ENCODE measurements around the gene PLPP2.

The PLPP2 gene

GRCh38 chr19:306151-306900, 15.1 kb upstream of the PLPP2 start:
- no peak overlapping the region for H3K9ac ChIP-seq (ENCODE audit: low read length in 2 of 2)
- peaks cover 11% of the 10 kb centered on the region for H3K4me1 ChIP-seq (ENCODE audit: control insufficient read depth, insufficient read depth, low read length)
- no peaks in the 10 kb centered on the region for H3K27me3 ChIP-seq (ENCODE audit: control insufficient read depth in 1 of 2, insufficient read depth in 2 of 2, low read length in 2 of 2)
- peaks cover 7 to 23% of the 10 kb centered on the region in 2 donors for H3K36me3 ChIP-seq (ENCODE audit: control insufficient read depth in 2 of 2, insufficient read depth in 2 of 2, low read length in 2 of 2)
- H3K27ac ChIP-seq (ENCODE audit: low read length), result no peak overlapping the region
- no peaks in the 10 kb centered on the region for H3K9me3 ChIP-seq (ENCODE audit: control insufficient read depth in 2 of 2, low read length in 2 of 2)
- H3K4me3 ChIP-seq (ENCODE audit: low read length in 2 of 2), result no peak overlapping the region

GRCh38 chr19:305240-306150, 14.3 kb upstream of the PLPP2 start:
- Histone ChIP-seq H3K9me3 (ENCODE audit: control insufficient read depth in 2 of 2, low read length in 2 of 2) (no peaks in the 10 kb centered on the region), H3K27me3 (ENCODE audit: control insufficient read depth in 1 of 2, insufficient read depth in 2 of 2, low read length in 2 of 2) (no peaks in the 10 kb centered on the region), H3K36me3 (ENCODE audit: control insufficient read depth in 2 of 2, insufficient read depth in 2 of 2, low read length in 2 of 2) (peaks cover 4 to 18% of the 10 kb centered on the region in 2 donors)

GRCh38 chr19:296476-297225, 5.4 kb upstream of the PLPP2 start:
- Histone ChIP-seq H3K36me3 (ENCODE audit: control insufficient read depth in 2 of 2, insufficient read depth in 2 of 2, low read length in 2 of 2) (no peaks in the 10 kb centered on the region), H3K27me3 (ENCODE audit: control insufficient read depth in 1 of 2, insufficient read depth in 2 of 2, low read length in 2 of 2) (peaks cover 29 to 33% of the 10 kb centered on the region in 2 donors), H3K9me3 (ENCODE audit: control insufficient read depth in 2 of 2, low read length in 2 of 2) (no peaks in the 10 kb centered on the region), H3K4me3 (ENCODE audit: low read length in 2 of 2) (no peak overlapping the region), H3K27ac (ENCODE audit: low read length) (no peak overlapping the region), H3K9ac (ENCODE audit: low read length in 2 of 2) (no peak overlapping the region), H3K4me1 (ENCODE audit: control insufficient read depth, insufficient read depth, low read length) (peaks cover 26% of the 10 kb centered on the region)

More at GRCh38 chr19:305240-306150, 14.3 kb upstream of the PLPP2 start:
- Histone ChIP-seq H3K4me3 (ENCODE audit: low read length in 2 of 2) (no peak overlapping the region), H3K9ac (ENCODE audit: low read length in 2 of 2) (no peak overlapping the region), H3K4me1 (ENCODE audit: control insufficient read depth, insufficient read depth, low read length) (peaks cover 10% of the 10 kb centered on the region), H3K27ac (ENCODE audit: low read length) (no peak overlapping the region)

- Histone ChIP-seq H3K9me3 (ENCODE audit: control insufficient read depth in 2 of 2, low read length in 2 of 2) (no peaks in the 10 kb centered on the region), H3K4me1 (ENCODE audit: control insufficient read depth, insufficient read depth, low read length) (peaks cover 29% of the 10 kb centered on the region), H3K36me3 (ENCODE audit: control insufficient read depth in 2 of 2, insufficient read depth in 2 of 2, low read length in 2 of 2) (no peaks in the 10 kb centered on the region), H3K9ac (ENCODE audit: low read length in 2 of 2) (no peak overlapping the region), H3K27me3 (ENCODE audit: control insufficient read depth in 1 of 2, insufficient read depth in 2 of 2, low read length in 2 of 2) (peaks cover 29 to 37% of the 10 kb centered on the region in 2 donors), H3K27ac (ENCODE audit: low read length) (no peak overlapping the region), H3K4me3 (ENCODE audit: low read length in 2 of 2) (no peak overlapping the region)
Observed at GRCh38 chr19:295687-296370, 4.6 kb upstream of the PLPP2 start.

GRCh38 chr19:294946-295686, 3.9 kb upstream of the PLPP2 start:
- peaks cover 32% of the 10 kb centered on the region for H3K4me1 ChIP-seq (ENCODE audit: control insufficient read depth, insufficient read depth, low read length)
- H3K27ac ChIP-seq (ENCODE audit: low read length), result no peak overlapping the region
- peak overlapping the region in 1 of 2 donors; percentile 5 for H3K9ac ChIP-seq (ENCODE audit: low read length in 2 of 2)
- H3K36me3 ChIP-seq (ENCODE audit: control insufficient read depth in 2 of 2, insufficient read depth in 2 of 2, low read length in 2 of 2), result no peaks in the 10 kb centered on the region
- H3K4me3 ChIP-seq (ENCODE audit: low read length in 2 of 2), result peak overlapping the region; percentile 43 to 58
- no peaks in the 10 kb centered on the region for H3K9me3 ChIP-seq (ENCODE audit: control insufficient read depth in 2 of 2, low read length in 2 of 2)
- H3K27me3 ChIP-seq (ENCODE audit: control insufficient read depth in 1 of 2, insufficient read depth in 2 of 2, low read length in 2 of 2), result peaks cover 29 to 45% of the 10 kb centered on the region in 2 donors

GRCh38 chr19:294341-294945, 3.2 kb upstream of the PLPP2 start:
- peak overlapping the region; percentile 43 to 58 for H3K4me3 ChIP-seq (ENCODE audit: low read length in 2 of 2)
- H3K27ac ChIP-seq (ENCODE audit: low read length), result no peak overlapping the region
- no peaks in the 10 kb centered on the region for H3K9me3 ChIP-seq (ENCODE audit: control insufficient read depth in 2 of 2, low read length in 2 of 2)
- H3K36me3 ChIP-seq (ENCODE audit: control insufficient read depth in 2 of 2, insufficient read depth in 2 of 2, low read length in 2 of 2), result no peaks in the 10 kb centered on the region
- no peak overlapping the region for H3K9ac ChIP-seq (ENCODE audit: low read length in 2 of 2)
- peaks cover 32% of the 10 kb centered on the region for H3K4me1 ChIP-seq (ENCODE audit: control insufficient read depth, insufficient read depth, low read length)
- peaks cover 29 to 49% of the 10 kb centered on the region in 2 donors for H3K27me3 ChIP-seq (ENCODE audit: control insufficient read depth in 1 of 2, insufficient read depth in 2 of 2, low read length in 2 of 2)

- H3K9me3 ChIP-seq (ENCODE audit: control insufficient read depth in 2 of 2, low read length in 2 of 2), result no peaks in the 10 kb centered on the region
- no peak overlapping the region for H3K9ac ChIP-seq (ENCODE audit: low read length in 2 of 2)
- H3K27me3 ChIP-seq (ENCODE audit: control insufficient read depth in 1 of 2, insufficient read depth in 2 of 2, low read length in 2 of 2), result peaks cover 29 to 49% of the 10 kb centered on the region in 2 donors
Observed at GRCh38 chr19:293436-294110, 2.4 kb upstream of the PLPP2 start.

GRCh38 chr19:292951-293350, 1.7 kb upstream of the PLPP2 start:
- Histone ChIP-seq H3K9ac (ENCODE audit: low read length in 2 of 2) (no peak overlapping the region), H3K4me1 (ENCODE audit: control insufficient read depth, insufficient read depth, low read length) (peaks cover 32% of the 10 kb centered on the region), H3K27me3 (ENCODE audit: control insufficient read depth in 1 of 2, insufficient read depth in 2 of 2, low read length in 2 of 2) (peaks cover 29 to 49% of the 10 kb centered on the region in 2 donors)

More at GRCh38 chr19:293436-294110, 2.4 kb upstream of the PLPP2 start:
- Histone ChIP-seq H3K27ac (ENCODE audit: low read length) (no peak overlapping the region), H3K4me1 (ENCODE audit: control insufficient read depth, insufficient read depth, low read length) (peaks cover 32% of the 10 kb centered on the region), H3K36me3 (ENCODE audit: control insufficient read depth in 2 of 2, insufficient read depth in 2 of 2, low read length in 2 of 2) (no peaks in the 10 kb centered on the region), H3K4me3 (ENCODE audit: low read length in 2 of 2) (no peak overlapping the region)

GRCh38 chr19:292281-292884, 1.2 kb upstream of the PLPP2 start:
- peaks cover 29 to 49% of the 10 kb centered on the region in 2 donors for H3K27me3 ChIP-seq (ENCODE audit: control insufficient read depth in 1 of 2, insufficient read depth in 2 of 2, low read length in 2 of 2)
- H3K9ac ChIP-seq (ENCODE audit: low read length in 2 of 2), result no peak overlapping the region
- no peaks in the 10 kb centered on the region for H3K9me3 ChIP-seq (ENCODE audit: control insufficient read depth in 2 of 2, low read length in 2 of 2)
- peaks cover 32% of the 10 kb centered on the region for H3K4me1 ChIP-seq (ENCODE audit: control insufficient read depth, insufficient read depth, low read length)
- no peak overlapping the region for H3K27ac ChIP-seq (ENCODE audit: low read length)
- H3K4me3 ChIP-seq (ENCODE audit: low read length in 2 of 2), result no peak overlapping the region
- H3K36me3 ChIP-seq (ENCODE audit: control insufficient read depth in 2 of 2, insufficient read depth in 2 of 2, low read length in 2 of 2), result no peaks in the 10 kb centered on the region

More at GRCh38 chr19:292951-293350, 1.7 kb upstream of the PLPP2 start:
- Histone ChIP-seq H3K27ac (ENCODE audit: low read length) (no peak overlapping the region), H3K36me3 (ENCODE audit: control insufficient read depth in 2 of 2, insufficient read depth in 2 of 2, low read length in 2 of 2) (no peaks in the 10 kb centered on the region), H3K9me3 (ENCODE audit: control insufficient read depth in 2 of 2, low read length in 2 of 2) (no peaks in the 10 kb centered on the region), H3K4me3 (ENCODE audit: low read length in 2 of 2) (no peak overlapping the region)
